RWPE1 (cell line): ENCODE results near the gene SF3B3.

Source experiments
- CTCF ChIA-PET: fragments of 350-600 bp; sonication (Branson Sonifier 250); formaldehyde crosslinking; extraction: SDS; loops from one replicate; lab custom pipeline; 2021; lab: Yijun Ruan, JAX
- POLR2A ChIA-PET: fragments of 400-600 bp; formaldehyde crosslinking; extraction: SDS; loops from one replicate; lab custom pipeline; 2020; ENCODE audit warnings: antibody characterized with exemption; ENCODE audit not compliant: low non-redundant PET; lab: Yijun Ruan, JAX
- DNase-seq: peaks from one replicate; pipeline ENCODE4 v3.0.0; 2012; ENCODE audit warnings: low spot score
- H3K27ac ChIP-seq: fragments of 450-650 bp; 2 replicates; pipeline ENCODE4 v1.5.1; 2017
- CTCF ChIP-seq: fragments of 450-650 bp; conservative IDR thresholded peaks from 2 replicates; pipeline ENCODE4 v1.5.1; 2017; ENCODE audit warnings: low read depth, mild to moderate bottlenecking

The SF3B3 gene

GRCh38 chr16:70574595-70575271 is 51.1 kb downstream of the SF3B3 start:
- POLR2A ChIA-PET, result no interaction called here
- H3K27ac ChIP-seq, result peak overlapping the region; percentile 68
- CTCF ChIA-PET, result interaction anchor here (0.9 to 1.2 kb wide), 3 partner anchors 27 to 79 kb away, joined by 3 to 4 read pairs (median 3); no protein-coding TSS in a partner anchor

GRCh38 chr16:70575376-70575775 is 51.8 kb downstream of the SF3B3 start:
- CTCF ChIA-PET, result interaction anchor here (0.7 to 1.2 kb wide), 2 partner anchors 77 to 128 kb away, joined by 3 read pairs; no protein-coding TSS in a partner anchor
- no peak for TF ChIP-seq CTCF
- POLR2A ChIA-PET, result interaction anchor here (1.0 kb wide), 1 partner anchor 13 kb away, joined by 3 read pairs; no protein-coding TSS in a partner anchor
- H3K27ac ChIP-seq, result peak overlapping the region; percentile 68
- DNase-seq, result no peak

More at GRCh38 chr16:70574595-70575271, 51.1 kb downstream of the SF3B3 start:
- TF ChIP-seq CTCF, result no peak
- no peak for DNase-seq

GRCh38 chr16:70576431-70577255 is 53.0 kb downstream of the SF3B3 start:
- peak overlapping the region; percentile 68 for H3K27ac ChIP-seq
- peak; percentile 63 for DNase-seq
- ChIA-PET CTCF (interaction anchor here (0.6 to 1.1 kb wide), 4 partner anchors 12 to 194 kb away, joined by 3 read pairs; no protein-coding TSS in a partner anchor), POLR2A (interaction anchor here (0.5 to 1.0 kb wide), 2 partner anchors 15 kb away, joined by 3 read pairs; no protein-coding TSS in a partner anchor)
- TF ChIP-seq CTCF, result no peak

- H3K27ac ChIP-seq, result peak overlapping the region; percentile 68
- ChIA-PET CTCF (no interaction called here), POLR2A (no interaction called here)
- no peak for TF ChIP-seq CTCF
- peak; percentile 59 for DNase-seq
Observed at GRCh38 chr16:70577256-70577698, 53.7 kb downstream of the SF3B3 start.

- no peak for DNase-seq
- CTCF ChIA-PET, result no interaction called here
- no peak for TF ChIP-seq CTCF
- POLR2A ChIA-PET, result interaction anchor here (0.6 kb wide), 1 partner anchor 289 kb away, joined by 3 read pairs; the partner anchor contains the start of gene AARS1
- peak overlapping the region; percentile 68 for H3K27ac ChIP-seq
Observed at GRCh38 chr16:70578035-70578434, 54.4 kb downstream of the SF3B3 start.

- ChIA-PET POLR2A (no interaction called here), CTCF (no interaction called here)
- TF ChIP-seq CTCF, result no peak
- no peak overlapping the region for H3K27ac ChIP-seq
- no peak for DNase-seq
Observed at GRCh38 chr16:70579248-70579647, 55.6 kb downstream of the SF3B3 start.
